ENCODE results near the gene SRPK1. TPM values are rescaled to one million over a fixed set of nuclear protein-coding genes. Genes with fewer than 3 reads are reported as not detected.

Gene SRPK1
- total and polyA plus RNA-seq, 2 of the 13 experiments (the other 11 are each of a cell fraction or from before 2014, with no cell fraction given), result 56.4 to 142 TPM

GRCh38 chr6:35919827-35920751 is 809 bp downstream of the SRPK1 start (continued):
- TF ChIP-seq SOX13 (IDR thresholded peaks at IDR 0.05), result no peak
- TF ChIP-seq SOX13 (CRISPR knock-in tag; conservative IDR thresholded peaks at IDR 0.05 in 1 of 2, IDR thresholded peaks at IDR 0.05 in 1 of 2), result 0 out of 4 replicates have a peak, but pooled peaks of 1 of the 2 experiments have one; percentile 5
- no peak for TF ChIP-seq ZNF761 (CRISPR knock-in tag; conservative IDR thresholded peaks at IDR 0.05)
- TF ChIP-seq YEATS2 (CRISPR knock-in tag; IDR thresholded peaks at IDR 0.05; ENCODE audit: borderline replicate concordance), result peak; percentile 22; the same call in 1 of the 2 replicates
- TF ChIP-seq ZNF3 (CRISPR knock-in tag; IDR thresholded peaks at IDR 0.05), result no peak
- 0 out of 2 replicates have a peak, but pooled peaks have one; percentile 13 for TF ChIP-seq SATB2 (CRISPR knock-in tag; IDR thresholded peaks at IDR 0.05)
- TF ChIP-seq KLF6 (CRISPR knock-in tag; IDR thresholded peaks at IDR 0.05), result peak; percentile 71; the same call in 1 of the 2 replicates
- TF ChIP-seq HNF1A (IDR thresholded peaks at IDR 0.05; ENCODE audit: low read depth), result no peak
- TF ChIP-seq HNF1A (CRISPR knock-in tag; IDR thresholded peaks at IDR 0.05; ENCODE audit: borderline replicate concordance), result no peak
- TF ChIP-seq ZNF256 (CRISPR knock-in tag; conservative IDR thresholded peaks at IDR 0.05), result peak; percentile 79; the same call in 1 of the 2 replicates
- peak; percentile 38; the same call in 1 of the 2 replicates for TF ChIP-seq ZMYM4 (CRISPR knock-in tag; IDR thresholded peaks at IDR 0.05)
- TF ChIP-seq MEIS2 (CRISPR knock-in tag; IDR thresholded peaks at IDR 0.05), result no peak
- TF ChIP-seq MXI1 (IDR thresholded peaks at IDR 0.05; ENCODE audit: borderline replicate concordance, low read depth, low read length), result peak; percentile 34; the same call in 1 of the 3 replicates
- TF ChIP-seq BCL6 (CRISPR knock-in tag; IDR thresholded peaks at IDR 0.05), result no peak
- peak; percentile 44; the same call in 1 of the 2 replicates for TF ChIP-seq THAP11 (CRISPR knock-in tag; IDR thresholded peaks at IDR 0.05)
- no peak for TF ChIP-seq SNRNP70 (IDR thresholded peaks at IDR 0.05; ENCODE audit: low read depth, low read length)
- TF ChIP-seq ZFP36 (IDR thresholded peaks at IDR 0.05; ENCODE audit: borderline replicate concordance, low read depth, low read length, partially characterized antibody), result no peak
- 0 out of 2 replicates have a peak, but pooled peaks have one; percentile 47 for TF ChIP-seq CREB3 (CRISPR knock-in tag; IDR thresholded peaks at IDR 0.05)
- TF ChIP-seq FOSL2 (CRISPR knock-in tag; IDR thresholded peaks at IDR 0.05), result no peak
- no peak for TF ChIP-seq RFX3 (CRISPR knock-in tag; IDR thresholded peaks at IDR 0.05)

Measured in HepG2 (cell line).